Activated T-helper 2 cell treated with anti-CD3 and anti-CD28 coated beads, Interferon-gamma antibody, Interleukin-2, Interleukin-4, amounts not matched to agents 10 μg/mL and 5 μg/mL and 100 μg/mL, durations not matched to agents 14 hours and 24 hours and 36 hours (primary cell): ENCODE measurements around the gene ESR2. TPM values are rescaled to one million over a fixed set of nuclear protein-coding genes. Genes with fewer than 3 reads are reported as not detected.
"Not testable (repeated sequence)": the region's sequence is repeated elsewhere in the genome, so short reads cannot be mapped to it uniquely, and the experiment has no call there.

ENCODE experiments used
- DNase-seq: peaks from one replicate; pipeline ENCODE4 v3.0.0; 2021; ENCODE audit warnings: low spot score
- H3K27ac Mint-ChIP-seq: one replicate; pipeline ENCODE4 v1.8.0; 2021; ENCODE audit warnings: mixed read lengths
- H3K27me3 Mint-ChIP-seq: one replicate; pipeline ENCODE4 v1.8.0; 2021; ENCODE audit warnings: low read depth, mixed read lengths
- H3K36me3 Mint-ChIP-seq: one replicate; pipeline ENCODE4 v1.8.0; 2021; ENCODE audit warnings: low read depth, mixed read lengths
- H3K4me1 Mint-ChIP-seq: one replicate; pipeline ENCODE4 v1.8.0; 2021; ENCODE audit warnings: low read depth, mixed read lengths
- H3K4me3 Mint-ChIP-seq: one replicate; pipeline ENCODE4 v1.8.0; 2021; ENCODE audit warnings: low read depth, mild to moderate bottlenecking, moderate library complexity, mixed read lengths
- H3K9me3 Mint-ChIP-seq: one replicate; pipeline ENCODE4 v1.8.0; 2021; ENCODE audit warnings: mixed read lengths
- intact Hi-C: fragments of 100-400 bp; cut with micrococcal nuclease; formaldehyde crosslinking; loops from one replicate; pipeline ENCODE4 v1.15.1; 2023
- total RNA-seq: library from RNA; stranded (reverse); gene quantifications from 2 replicates; pipeline ENCODE4 v1.2.3, GENCODE V29; 2022

Gene ESR2
- total RNA-seq, 1 donor from 2014 or later, result 0.09 TPM

- peaks cover 17% of the 10 kb centered on the region for H3K36me3 Mint-ChIP-seq
These were observed 110.0 kb downstream of the ESR2 start for GRCh38 chr14:64184103-64184729.

GRCh38 chr14:64182908-64183307 is 111.3 kb downstream of the ESR2 start:
- H3K4me1 Mint-ChIP-seq, H3K27ac Mint-ChIP-seq, H3K4me3 Mint-ChIP-seq, DNase-seq, H3K9me3 Mint-ChIP-seq, H3K27me3 Mint-ChIP-seq, intact Hi-C loops: not testable (repeated sequence)
- H3K36me3 Mint-ChIP-seq, result peaks cover 18% of the 10 kb centered on the region

More at GRCh38 chr14:64184103-64184729, 110.0 kb downstream of the ESR2 start:
- no peak overlapping the region for H3K27ac Mint-ChIP-seq
- intact Hi-C loops, result no loop called here
- no peaks in the 10 kb centered on the region for H3K27me3 Mint-ChIP-seq
- no peak for DNase-seq
- H3K9me3 Mint-ChIP-seq, result no peaks in the 10 kb centered on the region
- H3K4me1 Mint-ChIP-seq, result no peaks in the 10 kb centered on the region
- H3K4me3 Mint-ChIP-seq, result no peak overlapping the region

- intact Hi-C loops, result loop anchor here (5.0 kb wide), 1 partner anchor 103 kb away; no protein-coding TSS in a partner anchor
- peaks cover 24% of the 10 kb centered on the region for H3K36me3 Mint-ChIP-seq
These were observed 115.4 kb downstream of the ESR2 start for GRCh38 chr14:64178814-64179213.

GRCh38 chr14:64176330-64176729 is 117.8 kb downstream of the ESR2 start:
- Mint-ChIP-seq H3K4me3 (no peak overlapping the region), H3K9me3 (no peaks in the 10 kb centered on the region)
- intact Hi-C loops, result loop anchor here (5.0 kb wide), 1 partner anchor 106 kb away; no protein-coding TSS in a partner anchor

More at GRCh38 chr14:64178814-64179213, 115.4 kb downstream of the ESR2 start:
- H3K4me3 Mint-ChIP-seq, result no peak overlapping the region
- H3K27me3 Mint-ChIP-seq, result no peaks in the 10 kb centered on the region
- no peaks in the 10 kb centered on the region for H3K9me3 Mint-ChIP-seq
- no peak overlapping the region for H3K27ac Mint-ChIP-seq
- no peak for DNase-seq
- H3K4me1 Mint-ChIP-seq, result peaks cover 12% of the 10 kb centered on the region

GRCh38 chr14:64174922-64175782 is 119.0 kb downstream of the ESR2 start:
- Mint-ChIP-seq H3K9me3 (no peaks in the 10 kb centered on the region), H3K4me1 (peaks cover 12% of the 10 kb centered on the region), H3K4me3 (no peak overlapping the region), H3K27me3 (no peaks in the 10 kb centered on the region), H3K36me3 (peaks cover 26% of the 10 kb centered on the region), H3K27ac (no peak overlapping the region)
- no peak for DNase-seq
- intact Hi-C loops, result loop anchor here (5.0 kb wide), 1 partner anchor 107 kb away; no protein-coding TSS in a partner anchor

More at GRCh38 chr14:64176330-64176729, 117.8 kb downstream of the ESR2 start:
- DNase-seq, result no peak
- Mint-ChIP-seq H3K27ac (no peak overlapping the region), H3K36me3 (peaks cover 22% of the 10 kb centered on the region), H3K4me1 (peaks cover 12% of the 10 kb centered on the region), H3K27me3 (no peaks in the 10 kb centered on the region)

GRCh38 chr14:64170181-64170580 is 124.0 kb downstream of the ESR2 start:
- intact Hi-C loops, result no loop called here
- H3K27ac Mint-ChIP-seq, result no peak overlapping the region
- no peaks in the 10 kb centered on the region for H3K9me3 Mint-ChIP-seq
- no peak for DNase-seq
- H3K27me3 Mint-ChIP-seq, result no peaks in the 10 kb centered on the region
- H3K4me3 Mint-ChIP-seq, result no peak overlapping the region
- H3K36me3 Mint-ChIP-seq, result peaks cover 7% of the 10 kb centered on the region
- H3K4me1 Mint-ChIP-seq, result peaks cover 3% of the 10 kb centered on the region

GRCh38 chr14:64159588-64159987 is 134.6 kb downstream of the ESR2 start:
- no peak overlapping the region for H3K4me3 Mint-ChIP-seq
- no peaks in the 10 kb centered on the region for H3K9me3 Mint-ChIP-seq
- no peaks in the 10 kb centered on the region for H3K36me3 Mint-ChIP-seq
- H3K27ac Mint-ChIP-seq, result no peak overlapping the region
- intact Hi-C loops, result no loop called here
- no peaks in the 10 kb centered on the region for H3K27me3 Mint-ChIP-seq
- no peaks in the 10 kb centered on the region for H3K4me1 Mint-ChIP-seq
- DNase-seq, result no peak

GRCh38 chr14:64158608-64159007 is 135.6 kb downstream of the ESR2 start:
- H3K4me3 Mint-ChIP-seq, result no peak overlapping the region
- no peaks in the 10 kb centered on the region for H3K4me1 Mint-ChIP-seq
- H3K9me3 Mint-ChIP-seq, result no peaks in the 10 kb centered on the region
- no peak overlapping the region for H3K27ac Mint-ChIP-seq
- DNase-seq, result no peak
- H3K36me3 Mint-ChIP-seq, result peaks cover 4% of the 10 kb centered on the region
- no peaks in the 10 kb centered on the region for H3K27me3 Mint-ChIP-seq
- intact Hi-C loops, result no loop called here

GRCh38 chr14:64149921-64150320 is 144.2 kb downstream of the ESR2 start:
- Mint-ChIP-seq H3K27ac (no peak overlapping the region), H3K4me1 (no peaks in the 10 kb centered on the region), H3K9me3 (no peaks in the 10 kb centered on the region), H3K27me3 (no peaks in the 10 kb centered on the region), H3K36me3 (peaks cover 11% of the 10 kb centered on the region), H3K4me3 (no peak overlapping the region)
- intact Hi-C loops, result no loop called here
- DNase-seq, result no peak

GRCh38 chr14:64147126-64147790 is 146.9 kb downstream of the ESR2 start:
- no peaks in the 10 kb centered on the region for H3K9me3 Mint-ChIP-seq
- H3K4me1 Mint-ChIP-seq, result no peaks in the 10 kb centered on the region
- DNase-seq, result no peak
- H3K4me3 Mint-ChIP-seq, result no peak overlapping the region
- intact Hi-C loops, result no loop called here
- H3K36me3 Mint-ChIP-seq, result peaks cover 6% of the 10 kb centered on the region
- no peak overlapping the region for H3K27ac Mint-ChIP-seq
- no peaks in the 10 kb centered on the region for H3K27me3 Mint-ChIP-seq

GRCh38 chr14:64137657-64138290 is 156.4 kb downstream of the ESR2 start:
- no peak for DNase-seq
- H3K27ac Mint-ChIP-seq, result no peak overlapping the region
- intact Hi-C loops, result loop anchor here (5.0 kb wide), 1 partner anchor 155 kb away; the partner anchor contains the start of gene ESR2
- peaks cover 11% of the 10 kb centered on the region for H3K36me3 Mint-ChIP-seq
- no peaks in the 10 kb centered on the region for H3K4me1 Mint-ChIP-seq
- no peaks in the 10 kb centered on the region for H3K27me3 Mint-ChIP-seq
- no peak overlapping the region for H3K4me3 Mint-ChIP-seq
- no peaks in the 10 kb centered on the region for H3K9me3 Mint-ChIP-seq

GRCh38 chr14:64126548-64126947 is 167.6 kb downstream of the ESR2 start:
- Mint-ChIP-seq H3K4me1 (no peaks in the 10 kb centered on the region), H3K9me3 (no peaks in the 10 kb centered on the region)
- intact Hi-C loops, result no loop called here

More at GRCh38 chr14:64126548-64126947, 167.6 kb downstream of the ESR2 start:
- Mint-ChIP-seq H3K36me3 (peaks cover 31% of the 10 kb centered on the region), H3K4me3 (no peak overlapping the region), H3K27ac (no peak overlapping the region), H3K27me3 (no peaks in the 10 kb centered on the region)
- DNase-seq, result no peak
